ENCODE measurements around the gene SQOR.

Gene SQOR

DNA sequence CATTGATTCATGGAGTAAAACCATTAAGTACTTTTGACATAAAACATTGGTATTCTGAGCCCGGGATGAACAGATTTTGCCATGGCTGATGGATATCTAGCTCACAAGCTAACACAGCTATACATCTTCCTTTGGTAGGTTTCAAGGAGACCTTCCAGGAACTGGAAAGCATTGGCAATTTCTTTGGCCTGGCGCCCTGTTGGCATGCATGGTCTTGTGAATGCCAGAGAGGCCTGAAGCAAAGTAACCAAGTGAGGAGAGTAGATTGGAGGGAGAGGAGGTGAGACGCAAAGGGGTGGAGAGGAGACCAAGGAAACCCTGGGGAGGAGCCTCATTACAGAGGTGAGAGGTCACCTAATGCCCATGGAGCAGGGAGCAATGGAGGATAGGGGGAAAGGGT lies 67.2 kb downstream of the SQOR start:
- no peak overlapping the region for H3K27ac ChIP-seq
- H3K27me3 ChIP-seq = peaks cover 48% of the 10 kb centered on the region
- no peak overlapping the region for H3K4me3 ChIP-seq (ENCODE audit: low read depth in 1 of 2, low read length in 1 of 2)
- peaks cover 13 to 15% of the 10 kb centered on the region in 2 experiments for H3K4me1 ChIP-seq (ENCODE audit: control insufficient read depth in 1 of 2, insufficient read depth in 1 of 2, low read depth in 1 of 2, low read length in 1 of 2)
- H3K9me3 ChIP-seq = no peaks in the 10 kb centered on the region
- no peaks in the 10 kb centered on the region for H3K36me3 ChIP-seq
- TF ChIP-seq, protein P1, sequence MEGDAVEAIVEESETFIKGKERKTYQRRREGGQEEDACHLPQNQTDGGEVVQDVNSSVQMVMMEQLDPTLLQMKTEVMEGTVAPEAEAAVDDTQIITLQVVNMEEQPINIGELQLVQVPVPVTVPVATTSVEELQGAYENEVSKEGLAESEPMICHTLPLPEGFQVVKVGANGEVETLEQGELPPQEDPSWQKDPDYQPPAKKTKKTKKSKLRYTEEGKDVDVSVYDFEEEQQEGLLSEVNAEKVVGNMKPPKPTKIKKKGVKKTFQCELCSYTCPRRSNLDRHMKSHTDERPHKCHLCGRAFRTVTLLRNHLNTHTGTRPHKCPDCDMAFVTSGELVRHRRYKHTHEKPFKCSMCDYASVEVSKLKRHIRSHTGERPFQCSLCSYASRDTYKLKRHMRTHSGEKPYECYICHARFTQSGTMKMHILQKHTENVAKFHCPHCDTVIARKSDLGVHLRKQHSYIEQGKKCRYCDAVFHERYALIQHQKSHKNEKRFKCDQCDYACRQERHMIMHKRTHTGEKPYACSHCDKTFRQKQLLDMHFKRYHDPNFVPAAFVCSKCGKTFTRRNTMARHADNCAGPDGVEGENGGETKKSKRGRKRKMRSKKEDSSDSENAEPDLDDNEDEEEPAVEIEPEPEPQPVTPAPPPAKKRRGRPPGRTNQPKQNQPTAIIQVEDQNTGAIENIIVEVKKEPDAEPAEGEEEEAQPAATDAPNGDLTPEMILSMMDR (IDR thresholded peaks at IDR 0.05) = no peak

DNA sequence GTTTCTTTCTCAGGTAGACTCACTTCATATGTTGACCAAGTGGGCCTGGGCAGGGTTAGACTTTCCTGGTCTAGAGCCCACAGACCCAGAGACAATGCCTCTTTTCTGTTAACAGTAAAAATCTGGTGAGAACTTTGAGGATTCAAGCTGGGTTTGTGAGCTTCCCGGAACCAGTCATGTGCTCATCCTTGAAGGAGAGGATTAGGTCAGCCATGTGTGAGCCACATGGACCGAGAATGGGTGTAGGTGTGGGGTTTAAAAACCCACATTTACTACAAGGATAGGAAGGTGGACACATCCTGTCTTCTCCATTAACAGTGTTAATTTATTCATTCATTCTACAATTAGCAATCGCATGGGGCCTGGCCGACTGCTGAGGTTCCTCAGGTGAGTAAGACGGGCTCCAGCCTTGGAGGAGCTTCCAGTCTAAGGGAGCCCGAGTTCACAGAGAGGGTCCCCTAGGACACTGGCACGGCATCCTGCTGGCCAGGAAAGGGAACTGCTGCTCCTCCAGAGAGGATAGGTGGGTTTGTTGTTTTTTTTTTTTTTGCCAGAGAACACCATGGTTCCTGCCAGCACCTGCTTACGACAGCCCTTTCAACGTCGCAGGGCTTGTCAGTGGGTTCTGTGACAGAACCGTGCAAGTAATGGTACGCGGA lies 69.0 kb downstream of the SQOR start:
- TF ChIP-seq, protein P1 (IDR thresholded peaks at IDR 0.05) = no peak
- H3K9me3 ChIP-seq = no peaks in the 10 kb centered on the region
- peaks cover 48% of the 10 kb centered on the region for H3K27me3 ChIP-seq
- no peak overlapping the region for H3K4me3 ChIP-seq (ENCODE audit: low read depth in 1 of 2, low read length in 1 of 2)
- no peaks in the 10 kb centered on the region for H3K36me3 ChIP-seq
- H3K4me1 ChIP-seq (ENCODE audit: control insufficient read depth in 1 of 2, insufficient read depth in 1 of 2, low read depth in 1 of 2, low read length in 1 of 2) = peaks cover 13 to 15% of the 10 kb centered on the region in 2 experiments
- H3K27ac ChIP-seq = no peak overlapping the region

DNA sequence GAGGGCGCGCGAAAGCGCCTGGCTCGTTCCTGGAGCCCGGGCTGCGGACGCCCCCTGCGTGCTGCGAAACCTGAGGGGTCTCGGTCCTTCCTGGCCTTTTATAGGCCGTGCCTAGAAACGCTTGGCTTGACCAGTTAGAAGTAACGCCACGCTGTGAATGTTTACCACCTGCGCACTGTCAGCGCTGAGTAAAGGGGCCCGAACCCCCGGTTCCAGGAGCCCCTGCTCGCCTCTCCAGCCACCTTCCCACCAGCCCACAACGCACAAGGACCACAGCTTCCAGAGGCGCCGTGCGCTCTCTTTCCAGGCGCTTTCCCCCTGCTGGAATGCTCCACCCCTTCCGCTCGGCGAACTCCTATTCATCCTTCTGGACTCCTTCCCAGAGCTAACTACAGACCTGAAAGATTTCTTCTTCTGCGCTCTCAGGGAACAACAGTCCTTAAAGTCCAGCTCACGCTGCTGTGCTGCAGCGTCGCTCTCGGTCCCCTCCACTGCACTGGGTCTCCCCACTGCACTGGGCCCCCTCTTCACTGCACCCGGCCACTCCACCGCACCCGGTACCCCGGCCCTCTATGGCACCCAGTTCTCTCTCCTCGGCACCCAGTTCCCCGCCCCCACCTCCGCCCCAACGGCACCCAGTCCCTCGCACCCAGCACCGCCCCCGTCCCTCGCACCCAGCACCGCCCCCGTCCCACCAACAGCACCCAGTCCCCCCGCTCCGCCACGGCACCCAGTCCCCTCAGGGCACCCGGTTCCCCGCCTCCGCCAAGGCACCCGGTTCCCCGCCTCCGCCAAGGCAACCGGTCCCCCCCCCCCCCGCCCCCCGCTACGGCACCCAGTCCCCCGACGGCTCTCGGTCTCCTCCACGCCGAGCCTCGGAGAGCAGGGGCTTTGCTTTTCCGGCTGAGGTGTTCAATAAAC lies 69.8 kb downstream of the SQOR start:
- Histone ChIP-seq H3K27ac (no peak overlapping the region), H3K4me1 (ENCODE audit: control insufficient read depth in 1 of 2, insufficient read depth in 1 of 2, low read depth in 1 of 2, low read length in 1 of 2) (peaks cover 13 to 15% of the 10 kb centered on the region in 2 experiments), H3K27me3 (peaks cover 48% of the 10 kb centered on the region), H3K4me3 (ENCODE audit: low read depth in 1 of 2, low read length in 1 of 2) (peak overlapping the region; percentile 60 to 61), H3K36me3 (no peaks in the 10 kb centered on the region), H3K9me3 (no peaks in the 10 kb centered on the region)
- TF ChIP-seq, protein P1 (IDR thresholded peaks at IDR 0.05) = no peak

DNA sequence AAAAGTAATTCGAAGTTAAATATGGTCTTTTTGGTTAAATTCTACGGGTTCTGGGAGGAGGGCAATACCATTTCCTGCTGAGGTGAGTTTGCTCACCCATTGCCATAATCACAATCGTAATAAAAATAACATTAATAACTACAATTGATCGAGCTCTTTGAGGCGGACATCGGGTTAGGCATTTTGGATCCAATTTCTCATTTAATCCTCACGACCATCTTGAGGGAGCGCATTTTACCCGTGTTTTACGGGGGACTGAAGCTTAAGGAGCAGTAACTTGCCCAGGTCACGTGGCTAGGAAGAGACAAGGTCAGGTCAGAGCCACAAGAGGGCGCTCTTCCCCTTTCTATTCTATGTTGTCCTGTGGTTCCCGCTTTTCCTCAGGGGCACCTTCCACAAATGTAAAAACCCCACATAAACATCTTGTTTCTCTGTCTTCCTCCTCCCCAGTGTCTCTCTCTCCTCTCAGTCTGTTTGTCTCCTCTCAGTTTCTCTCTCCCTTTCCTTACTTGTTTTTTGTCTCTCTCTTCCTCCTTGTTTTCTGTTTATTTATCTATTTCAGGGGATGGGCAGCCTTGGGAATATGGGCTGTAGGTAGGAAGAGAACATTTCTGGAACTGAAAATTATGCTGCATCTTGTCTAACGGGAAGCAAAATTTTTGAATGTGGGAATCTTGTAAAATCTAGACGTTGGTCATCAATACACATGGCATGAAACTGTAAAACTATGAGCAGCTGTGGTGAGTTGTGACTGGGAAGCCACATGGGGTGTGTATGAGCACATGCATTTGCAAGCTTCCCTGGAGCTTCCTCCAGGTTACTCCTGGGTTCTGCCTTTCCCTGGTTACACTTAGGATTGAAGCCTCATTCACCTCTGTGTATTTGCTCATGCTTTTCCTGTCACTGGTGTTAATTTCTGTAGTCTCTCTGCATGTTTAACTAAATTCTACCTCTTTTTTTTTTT lies 71.0 kb downstream of the SQOR start:
- H3K4me1 ChIP-seq (ENCODE audit: control insufficient read depth in 1 of 2, insufficient read depth in 1 of 2, low read depth in 1 of 2, low read length in 1 of 2) = peaks cover 13 to 15% of the 10 kb centered on the region in 2 experiments
- H3K4me3 ChIP-seq (ENCODE audit: low read depth in 1 of 2, low read length in 1 of 2) = peak overlapping the region; percentile 60 to 61
- TF ChIP-seq, protein P1 (IDR thresholded peaks at IDR 0.05) = peak; percentile 83
- H3K27me3 ChIP-seq = peaks cover 48% of the 10 kb centered on the region
- no peaks in the 10 kb centered on the region for H3K36me3 ChIP-seq
- no peaks in the 10 kb centered on the region for H3K9me3 ChIP-seq
- no peak overlapping the region for H3K27ac ChIP-seq

DNA sequence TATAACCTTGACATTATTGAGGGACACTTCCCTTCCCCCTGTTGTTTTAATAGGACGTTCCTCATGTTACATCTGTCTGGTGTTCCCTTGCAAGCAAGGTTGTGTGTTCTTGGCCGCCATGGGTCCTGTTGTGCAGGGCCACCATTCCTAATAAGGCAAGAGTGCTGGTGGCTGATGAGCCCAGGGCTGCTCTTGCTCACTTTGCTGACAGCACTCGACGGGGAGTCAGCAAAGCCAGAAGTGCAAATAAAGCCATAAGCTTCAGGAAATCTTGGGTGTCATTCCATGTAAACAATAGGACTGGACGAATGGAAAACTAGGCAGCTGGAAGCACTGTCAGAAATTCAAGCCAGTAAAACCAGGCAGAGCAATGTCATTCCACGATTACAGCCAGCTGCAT lies 75.8 kb downstream of the SQOR start:
- no peak overlapping the region for H3K27ac ChIP-seq
- TF ChIP-seq, protein P1 (IDR thresholded peaks at IDR 0.05) = no peak
- H3K9me3 ChIP-seq = no peaks in the 10 kb centered on the region
- H3K4me1 ChIP-seq (ENCODE audit: control insufficient read depth in 1 of 2, insufficient read depth in 1 of 2, low read depth in 1 of 2, low read length in 1 of 2) = no peaks in the 10 kb centered on the region
- H3K36me3 ChIP-seq = no peaks in the 10 kb centered on the region
- H3K27me3 ChIP-seq = peaks cover 16% of the 10 kb centered on the region
- no peak overlapping the region for H3K4me3 ChIP-seq (ENCODE audit: low read depth in 1 of 2, low read length in 1 of 2)

Measured in neutrophil (primary cell).